H9 (cell line): ENCODE measurements around the gene MAOA. TPM values are rescaled to one million over a fixed set of nuclear protein-coding genes. Genes with fewer than 3 reads are reported as not detected.

Experiments
- DNase-seq: peaks from one replicate; pipeline ENCODE4 v3.0.0-alpha.2; 2017
- H2AFZ ChIP-seq: one replicate; pipeline ENCODE4 v1.6.1; 2013; ENCODE audit warnings: mild to moderate bottlenecking, low read length, control low read depth, moderate library complexity
- H2AK5ac ChIP-seq: 2 replicates; pipeline ENCODE4 v1.6.1; 2013; ENCODE audit warnings: low read length, control low read depth, mixed read lengths; ENCODE audit not compliant: insufficient read length
- H2BK120ac ChIP-seq: one replicate; pipeline ENCODE4 v1.6.1; 2013; ENCODE audit warnings: low read depth, mild to moderate bottlenecking, low read length, control low read depth, inconsistent platforms; ENCODE audit not compliant: poor library complexity, severe bottlenecking
- H2BK12ac ChIP-seq: 2 replicates; pipeline ENCODE4 v1.6.1; 2013; ENCODE audit warnings: low read length, control low read depth, mixed read lengths, low read depth; ENCODE audit not compliant: insufficient read length
- H2BK15ac ChIP-seq: 2 replicates; pipeline ENCODE4 v1.6.1; 2013; ENCODE audit warnings: low read depth, low read length, control low read depth
- H2BK20ac ChIP-seq: one replicate; pipeline ENCODE4 v1.6.1; 2013; ENCODE audit warnings: low read depth, mild to moderate bottlenecking, low read length, control low read depth, inconsistent platforms; ENCODE audit not compliant: poor library complexity, severe bottlenecking
- H2BK5ac ChIP-seq: 2 replicates; pipeline ENCODE4 v1.6.1; 2013; ENCODE audit warnings: low read length, control low read depth, mixed read lengths; ENCODE audit not compliant: insufficient read length
- H3K14ac ChIP-seq: 2 replicates; pipeline ENCODE4 v1.6.1; 2013; ENCODE audit warnings: low read length, control low read depth; ENCODE audit not compliant: insufficient read depth
- H3K18ac ChIP-seq: 2 replicates; pipeline ENCODE4 v1.6.1; 2013; ENCODE audit warnings: low read depth, mild to moderate bottlenecking, mixed read lengths, low read length, control low read depth; ENCODE audit not compliant: insufficient read length
- H3K23ac ChIP-seq: 2 replicates; pipeline ENCODE4 v1.6.1; 2013; ENCODE audit warnings: low read length, control low read depth, mixed read lengths, low read depth; ENCODE audit not compliant: insufficient read length
- H3K23me2 ChIP-seq: 2 replicates; pipeline ENCODE4 v1.6.1; 2013; ENCODE audit warnings: low read depth, mild to moderate bottlenecking, mixed read lengths, low read length, control low read depth; ENCODE audit not compliant: insufficient read length, poor library complexity, severe bottlenecking
- H3K27ac ChIP-seq: 2 replicates; pipeline ENCODE4 v1.5.1; 2013; ENCODE audit warnings: low read length, control low read depth, mixed read lengths, low read depth; ENCODE audit not compliant: insufficient read length
- H3K27me3 ChIP-seq: 2 replicates; pipeline ENCODE4 v1.6.1; 2013; ENCODE audit warnings: low read length, control low read depth, inconsistent platforms; ENCODE audit not compliant: insufficient read depth
- H3K4ac ChIP-seq: 2 replicates; pipeline ENCODE4 v1.6.1; 2013; ENCODE audit warnings: low read depth, mild to moderate bottlenecking, control low read depth, inconsistent platforms, low read length, moderate library complexity
- H3K4me1 ChIP-seq: 2 replicates; pipeline ENCODE4 v1.6.1; 2013; ENCODE audit warnings: low read length, control low read depth, inconsistent platforms; ENCODE audit not compliant: insufficient read depth
- H3K4me2 ChIP-seq: 2 replicates; pipeline ENCODE4 v1.6.1; 2013; ENCODE audit warnings: low read length, control low read depth, mixed read lengths; ENCODE audit not compliant: insufficient read length, insufficient read depth
- H3K56ac ChIP-seq: 2 replicates; pipeline ENCODE4 v1.6.1; 2013; ENCODE audit warnings: low read depth, mild to moderate bottlenecking, mixed read lengths, low read length, control low read depth; ENCODE audit not compliant: insufficient read length
- H3K79me1 ChIP-seq: 2 replicates; pipeline ENCODE4 v1.6.1; 2013; ENCODE audit warnings: low read depth, mild to moderate bottlenecking, moderate library complexity, low read length, control low read depth, inconsistent platforms; ENCODE audit not compliant: insufficient read depth, poor library complexity, severe bottlenecking
- H3K79me2 ChIP-seq: 2 replicates; pipeline ENCODE4 v1.6.1; 2013; ENCODE audit warnings: low read length, control low read depth, inconsistent platforms; ENCODE audit not compliant: insufficient read depth
- H3K9ac ChIP-seq: 2 replicates; pipeline ENCODE4 v1.6.1; 2013; ENCODE audit warnings: low read length, control low read depth, mixed read lengths; ENCODE audit not compliant: insufficient read length; ENCODE audit errors: extremely low read depth
- H3K9me3 ChIP-seq: one replicate; pipeline ENCODE4 v1.6.1; 2013; ENCODE audit warnings: low read depth, low read length, inconsistent platforms; ENCODE audit not compliant: control insufficient read depth
- H3T11ph ChIP-seq: one replicate; pipeline ENCODE4 v1.6.1; 2013; ENCODE audit warnings: mild to moderate bottlenecking, low read length, control low read depth, inconsistent platforms
- H4K20me1 ChIP-seq: one replicate; pipeline ENCODE4 v1.6.1; 2013; ENCODE audit not compliant: control insufficient read depth, insufficient read length, insufficient read depth
- H4K5ac ChIP-seq: 2 replicates; pipeline ENCODE4 v1.6.1; 2013; ENCODE audit warnings: low read depth, mild to moderate bottlenecking, mixed read lengths, low read length, control low read depth; ENCODE audit not compliant: insufficient read length
- H4K8ac ChIP-seq: replicated peaks from 2 replicates; pipeline ENCODE4 v1.6.1; 2013; ENCODE audit warnings: low read length, control low read depth, mixed read lengths, low read depth; ENCODE audit not compliant: insufficient read length
- H4K91ac ChIP-seq: 2 replicates; pipeline ENCODE4 v1.6.1; 2013; ENCODE audit warnings: low read depth, mild to moderate bottlenecking, moderate library complexity, mixed read lengths, low read length, control low read depth; ENCODE audit not compliant: insufficient read length
- H3K27ac Mint-ChIP-seq, 3 experiments: 2 replicates in 2 of 3; 3 replicates in 1 of 3; pipeline ENCODE4 v1.8.0; 2020 to 2021; ENCODE audit warnings: mixed read lengths in 3 of 3, mild to moderate bottlenecking in 1 of 3, moderate library complexity in 1 of 3
- H3K27me3 Mint-ChIP-seq: 2 replicates; pipeline ENCODE4 v1.8.0; 2021; ENCODE audit warnings: low read depth, mild to moderate bottlenecking, moderate library complexity, mixed read lengths
- H3K36me3 Mint-ChIP-seq, 3 experiments: 2 replicates in 2 of 3; 3 replicates in 1 of 3; pipeline ENCODE4 v1.8.0; 2020 to 2021; ENCODE audit warnings: low read depth in 3 of 3, mixed read lengths in 3 of 3; ENCODE audit not compliant: insufficient read depth in 1 of 3
- H3K4me1 Mint-ChIP-seq, 2 experiments: 2 replicates each; pipeline ENCODE4 v1.8.0; 2020; ENCODE audit warnings: mixed read lengths in 2 of 2
- H3K4me3 Mint-ChIP-seq, 2 experiments: 2 replicates in 1 of 2; 3 replicates in 1 of 2; pipeline ENCODE4 v1.8.0; 2020 to 2021; ENCODE audit warnings: mild to moderate bottlenecking in 2 of 2, mixed read lengths in 2 of 2, moderate library complexity in 1 of 2
- H3K9me3 Mint-ChIP-seq, 2 experiments: 2 replicates in 1 of 2; 3 replicates in 1 of 2; pipeline ENCODE4 v1.8.0; 2020; ENCODE audit warnings: mild to moderate bottlenecking in 2 of 2, mixed read lengths in 2 of 2, moderate library complexity in 1 of 2
- CTCF ChIP-seq: fragments of 200-600 bp; sonication (generic); conservative IDR thresholded peaks from 3 replicates; pipeline ENCODE4 v1.8.0; 2021; ENCODE audit warnings: antibody characterized with exemption, mild to moderate bottlenecking
- WGBS: extraction: QIAGEN DNeasy Blood & Tissue Kit; methylation state at CpG from one replicate; pipeline ENCODE4 v1.1.7; 2013; ENCODE audit warnings: missing lambda C conversion rate, low lambda C conversion rate, mixed read lengths; ENCODE audit not compliant: insufficient read length; ENCODE audit errors: extremely low coverage; 5-methylcytosine and 5-hydroxymethylcytosine counted together
- total RNA-seq: library from RNA; stranded (reverse); gene quantifications from 2 replicates; pipeline ENCODE4 v1.2.1, GENCODE V29; 2021

The MAOA gene
- total RNA-seq, 1 experiment from 2014 or later, result 0.28 TPM

DNA sequence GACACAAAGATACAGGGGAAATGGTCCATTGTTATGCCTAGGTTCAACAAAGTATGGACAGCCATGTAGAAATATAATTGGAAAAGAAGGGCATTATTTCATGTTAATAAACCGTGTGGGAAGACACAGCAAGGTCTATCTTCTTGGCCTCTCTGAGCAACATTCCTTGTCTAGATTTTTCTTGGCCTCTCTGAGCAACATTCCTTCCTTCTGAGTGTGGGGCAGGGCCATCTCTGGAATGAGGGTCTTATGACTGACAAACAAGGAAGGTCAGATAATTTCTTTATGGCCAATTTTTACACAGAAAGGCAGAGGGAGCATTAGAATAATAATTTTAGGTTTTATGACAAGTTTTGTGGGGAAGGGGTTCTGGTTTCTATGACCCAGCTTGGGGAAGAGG, 24.3 kb upstream of the MAOA start:
- H3K9me3 Mint-ChIP-seq, result peaks cover 29 to 58% of the 10 kb centered on the region in 2 experiments
- Histone ChIP-seq H2BK5ac (no peak overlapping the region), H3K56ac (no peak overlapping the region), H4K91ac (no peak overlapping the region), H3K9ac (no peak overlapping the region), H3K4ac (no peak overlapping the region), H2BK120ac (no peak overlapping the region), H2AFZ (no peak overlapping the region), H2AK5ac (no peak overlapping the region), H4K8ac (no peak overlapping the region), H3K23ac (no peak overlapping the region), H4K5ac (no peak overlapping the region), H3K9me3 (no peaks in the 10 kb centered on the region), H3K27me3 (no peaks in the 10 kb centered on the region; the same call in 1 of the 2 replicates), H3K79me2 (no peaks in the 10 kb centered on the region), H2BK20ac (no peak overlapping the region), H3T11ph (no peak overlapping the region), H3K14ac (no peak overlapping the region), H2BK12ac (no peak overlapping the region), H3K23me2 (no peaks in the 10 kb centered on the region), H3K27ac (no peak overlapping the region), H3K4me1 (no peaks in the 10 kb centered on the region), H3K18ac (no peak overlapping the region), H4K20me1 (no peaks in the 10 kb centered on the region), H3K4me2 (no peak overlapping the region), H3K79me1 (no peaks in the 10 kb centered on the region), H2BK15ac (no peak overlapping the region)
- no peak for DNase-seq
- H3K27ac Mint-ChIP-seq, result no peak overlapping the region
- no peak overlapping the region for H3K4me3 Mint-ChIP-seq
- peaks cover 30 to 34% of the 10 kb centered on the region in 2 experiments for H3K4me1 Mint-ChIP-seq
- H3K27me3 Mint-ChIP-seq, result peaks cover 13% of the 10 kb centered on the region; the same call in 1 of the 2 replicates
- TF ChIP-seq CTCF, result no peak
- no peaks in the 10 kb centered on the region; a peak in 2 of 7 replicates for H3K36me3 Mint-ChIP-seq
- WGBS, result no CpG with 5 or more reads among the region's 1 CpG
